HEK293T (cell line): ENCODE measurements around the gene EML3.
A peak's percentile ranks its signal among the peaks of the same experiment; 100 is the strongest.

Source experiments
- CTCF ChIA-PET: fragments of 350-600 bp; formaldehyde crosslinking; extraction: SDS; loops from one replicate; lab custom pipeline; 2021; ENCODE audit warnings: antibody characterized with exemption, inconsistent platforms; lab: Yijun Ruan, JAX
- POLR2A ChIA-PET: fragments of 350-600 bp; formaldehyde crosslinking; extraction: SDS; loops from one replicate; lab custom pipeline; 2020; ENCODE audit warnings: antibody characterized with exemption, inconsistent platforms; lab: Yijun Ruan, JAX
- DNase-seq: peaks from one replicate; pipeline ENCODE4 v3.0.0; 2012; ENCODE audit warnings: mixed read lengths; ENCODE audit errors: extremely low spot score
- ARNT ChIP-seq: fragments of 450-650 bp; IDR thresholded peaks from 2 replicates; pipeline ENCODE4 v1.6.1; 2017; ENCODE audit warnings: mild to moderate bottlenecking
- BHLHE40 ChIP-seq: fragments of 450-650 bp; IDR thresholded peaks from 2 replicates; pipeline ENCODE4 v1.6.1; 2016; ENCODE audit warnings: mild to moderate bottlenecking, moderate library complexity, borderline replicate concordance
- CTBP1 ChIP-seq: fragments of 450-650 bp; IDR thresholded peaks from 2 replicates; pipeline ENCODE4 v1.6.1; 2016; ENCODE audit warnings: borderline replicate concordance
- ELF4 ChIP-seq: fragments of 450-650 bp; IDR thresholded peaks from 2 replicates; pipeline ENCODE4 v1.6.1; 2017; ENCODE audit warnings: antibody characterized with exemption
- FOXA1 ChIP-seq: fragments of 450-650 bp; IDR thresholded peaks from 2 replicates; pipeline ENCODE4 v1.6.1; 2016; ENCODE audit warnings: mild to moderate bottlenecking
- FOXK2 ChIP-seq: fragments of 450-650 bp; IDR thresholded peaks from 2 replicates; pipeline ENCODE4 v1.6.1; 2016; ENCODE audit warnings: mild to moderate bottlenecking
- FOXM1 ChIP-seq: fragments of 450-650 bp; IDR thresholded peaks from 2 replicates; pipeline ENCODE4 v1.6.1; 2017; ENCODE audit warnings: mild to moderate bottlenecking, borderline replicate concordance
- HDGF ChIP-seq: fragments of 450-650 bp; IDR thresholded peaks from 2 replicates; pipeline ENCODE4 v1.6.1; 2017; ENCODE audit warnings: antibody characterized with exemption, borderline replicate concordance
- L3MBTL2 ChIP-seq: fragments of 450-650 bp; conservative IDR thresholded peaks from 2 replicates; pipeline ENCODE4 v1.6.1; 2016; ENCODE audit warnings: mild to moderate bottlenecking
- LEF1 ChIP-seq: fragments of 450-650 bp; IDR thresholded peaks from 2 replicates; pipeline ENCODE4 v1.6.1; 2017; ENCODE audit warnings: mild to moderate bottlenecking, borderline replicate concordance
- NFRKB ChIP-seq: fragments of 450-650 bp; IDR thresholded peaks from 2 replicates; pipeline ENCODE4 v1.6.1; 2016; ENCODE audit warnings: mild to moderate bottlenecking, moderate library complexity
- SP1 ChIP-seq: fragments of 450-650 bp; IDR thresholded peaks from 2 replicates; pipeline ENCODE4 v1.6.1; 2017
- SUZ12 ChIP-seq: fragments of 450-650 bp; IDR thresholded peaks from 2 replicates; pipeline ENCODE4 v1.6.1; 2016; ENCODE audit warnings: mild to moderate bottlenecking
- TARDBP ChIP-seq: fragments of 450-650 bp; IDR thresholded peaks from 2 replicates; pipeline ENCODE4 v1.6.1; 2016
- ZNF384 ChIP-seq: fragments of 450-650 bp; IDR thresholded peaks from 2 replicates; pipeline ENCODE4 v1.6.1; 2016
- TF ChIP-seq, protein P1 (sequence below): fragments of 450-650 bp; IDR thresholded peaks from 2 replicates; pipeline ENCODE4 v1.6.1; 2016

Gene EML3

DNA sequence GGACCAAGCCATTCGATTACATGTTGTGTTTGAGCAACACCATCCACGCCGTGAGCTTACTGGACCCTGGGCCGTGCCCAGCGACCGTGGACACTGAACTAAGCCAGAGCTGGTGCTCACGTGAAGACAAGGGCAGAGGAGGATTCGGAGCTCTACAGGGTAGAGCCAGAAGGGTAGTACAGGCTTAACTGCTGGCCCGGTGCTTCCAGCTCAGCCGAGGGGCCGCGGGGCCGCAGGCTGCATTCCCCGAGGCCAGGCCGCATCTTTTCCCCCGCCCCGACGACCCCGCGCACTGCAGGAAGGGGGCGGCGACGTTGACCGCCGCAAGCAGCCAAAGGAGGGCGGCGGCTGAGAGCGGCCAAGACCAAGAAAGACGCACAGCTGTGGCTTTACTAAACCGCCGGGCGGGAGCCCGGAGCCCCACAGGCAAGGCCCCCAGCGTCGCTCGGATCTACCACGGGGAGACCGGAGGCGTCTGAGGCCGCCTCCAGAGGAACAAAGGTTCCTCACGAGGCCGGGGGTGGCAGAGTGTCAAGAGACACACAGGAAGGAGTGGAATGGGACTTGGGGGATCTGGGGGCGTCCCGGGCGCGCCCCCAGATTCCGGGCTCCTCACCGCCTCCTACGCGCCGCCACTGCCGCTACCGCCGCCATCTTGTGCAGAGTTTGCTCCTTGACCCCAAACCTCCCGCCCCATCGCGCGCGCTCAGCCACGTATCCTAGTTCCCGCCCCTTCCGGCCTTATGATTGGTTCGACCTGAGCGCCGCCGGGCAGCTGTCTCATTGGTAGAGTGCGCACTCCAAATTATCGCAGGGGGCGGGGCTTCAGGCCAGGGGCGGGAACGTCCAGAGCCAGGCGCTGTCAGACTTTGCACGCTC lies 33.6 kb upstream of the EML3 start, which contains the start of gene GANAB:
Gene GANAB (minus strand): TSS at position 668 of the 879 bp plus-strand sequence. CDS start 14 bp downstream, at position 654.
- TF ChIP-seq LEF1 (no peak), ELF4 (0 out of 2 replicates have a peak, but pooled peaks have one; percentile 5)
- TF ChIP-seq, protein P1, sequence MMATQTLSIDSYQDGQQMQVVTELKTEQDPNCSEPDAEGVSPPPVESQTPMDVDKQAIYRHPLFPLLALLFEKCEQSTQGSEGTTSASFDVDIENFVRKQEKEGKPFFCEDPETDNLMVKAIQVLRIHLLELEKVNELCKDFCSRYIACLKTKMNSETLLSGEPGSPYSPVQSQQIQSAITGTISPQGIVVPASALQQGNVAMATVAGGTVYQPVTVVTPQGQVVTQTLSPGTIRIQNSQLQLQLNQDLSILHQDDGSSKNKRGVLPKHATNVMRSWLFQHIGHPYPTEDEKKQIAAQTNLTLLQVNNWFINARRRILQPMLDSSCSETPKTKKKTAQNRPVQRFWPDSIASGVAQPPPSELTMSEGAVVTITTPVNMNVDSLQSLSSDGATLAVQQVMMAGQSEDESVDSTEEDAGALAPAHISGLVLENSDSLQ: peak; percentile 72
- DNase-seq: peak; percentile 99
- CTCF ChIA-PET: interaction anchor here (1.1 kb wide), 1 partner anchor 103 kb away, joined by 3 read pairs; no protein-coding TSS in a partner anchor
- POLR2A ChIA-PET: interaction anchor here (0.6 to 4.3 kb wide), 17 partner anchors 9 to 108 kb away, joined by 3 to 33 read pairs (median 4); partner anchors contain the start of genes B3GAT3, C11orf98, CSKMT and EEF1G

DNA sequence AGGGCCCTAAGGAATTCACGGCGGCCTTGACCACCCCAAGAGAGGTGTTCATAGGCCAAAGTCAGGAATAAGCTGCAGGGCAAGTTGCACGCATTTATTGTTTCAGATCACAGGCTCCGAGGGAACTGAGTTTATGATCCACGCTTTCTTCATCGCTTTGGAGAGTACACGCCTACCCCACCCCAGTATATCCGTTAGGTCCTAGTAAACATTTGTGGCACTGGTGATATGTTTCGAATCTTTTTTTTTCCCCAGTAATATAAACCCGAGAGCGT lies 33.0 kb upstream of the EML3 start:
- no peak for DNase-seq
- POLR2A ChIA-PET: interaction anchor here (0.8 to 4.3 kb wide), 13 partner anchors 9 to 108 kb away, joined by 3 to 33 read pairs (median 6); partner anchors contain the start of genes C11orf98, CSKMT, EEF1G and EML3
- CTCF ChIA-PET: interaction anchor here (1.1 kb wide), 1 partner anchor 103 kb away, joined by 3 read pairs; no protein-coding TSS in a partner anchor

DNA sequence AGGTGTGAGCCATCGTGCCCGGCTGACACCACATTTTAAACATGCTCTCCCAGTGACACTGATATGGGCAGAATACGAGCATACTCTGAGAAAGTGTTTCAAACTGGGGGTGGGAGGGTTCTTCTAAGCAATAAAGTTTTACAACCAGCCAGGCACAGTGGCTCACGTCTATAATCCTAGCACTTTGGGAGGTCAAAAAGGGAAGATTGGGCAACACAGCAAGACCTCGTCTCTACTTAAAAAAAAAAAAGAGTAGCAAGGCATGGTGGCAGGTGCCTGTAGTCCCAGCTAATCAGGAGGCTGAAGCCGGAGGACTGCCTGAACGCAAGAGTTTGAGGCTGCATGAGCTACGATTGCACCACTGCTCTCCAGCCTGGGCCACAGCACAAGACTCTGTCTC lies 31.6 kb upstream of the EML3 start:
- ChIA-PET POLR2A (interaction anchor here (0.8 to 2.8 kb wide), 6 partner anchors 9 to 83 kb away, joined by 3 to 19 read pairs (median 6); partner anchors contain the start of genes B3GAT3, HNRNPUL2, INTS5 and LBHD1), CTCF (interaction anchor here (1.9 kb wide), 1 partner anchor 10 kb away, joined by 5 read pairs; no protein-coding TSS in a partner anchor)
- TF ChIP-seq ZNF384: peak; percentile 70
- TF ChIP-seq ARNT: no peak
- DNase-seq: no peak

More for the DNA sequence above, 33.0 kb upstream of the EML3 start:
- no peak for TF ChIP-seq BHLHE40
- no peak for TF ChIP-seq SUZ12
- TF ChIP-seq TARDBP: no peak
- TF ChIP-seq CTBP1: no peak
- TF ChIP-seq FOXK2: no peak
- TF ChIP-seq FOXA1: no peak
- TF ChIP-seq L3MBTL2: no peak
- TF ChIP-seq SP1: no peak
- TF ChIP-seq NFRKB: no peak

DNA sequence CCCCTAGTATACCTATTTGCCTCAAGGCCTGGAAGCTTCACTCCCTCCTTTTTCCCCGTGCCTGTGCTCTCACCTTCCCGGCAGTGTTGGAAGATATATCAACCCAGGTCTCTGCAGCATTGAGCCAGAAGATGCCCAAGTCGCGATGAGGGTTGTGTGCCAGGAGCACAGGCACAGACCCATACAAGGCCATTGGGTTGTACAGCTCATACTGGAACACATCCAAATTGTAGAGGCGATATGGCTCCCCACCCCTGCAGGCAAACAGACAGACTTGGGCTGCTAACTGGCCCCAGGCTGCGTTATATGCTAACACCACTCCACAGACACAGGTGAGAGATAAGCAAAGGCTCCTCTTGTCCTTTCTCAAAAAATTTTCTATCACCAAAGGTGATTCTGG lies 19.9 kb upstream of the EML3 start:
- TF ChIP-seq NFRKB (no peak), ZNF384 (no peak), SP1 (no peak), HDGF (no peak), SUZ12 (no peak), LEF1 (no peak), FOXM1 (no peak), BHLHE40 (no peak), FOXA1 (no peak), TARDBP (no peak)
- CTCF ChIA-PET: interaction anchor here (1.6 kb wide), 1 partner anchor 41 kb away, joined by 4 read pairs; the partner anchor contains the start of gene TUT1
- POLR2A ChIA-PET: no interaction called here
- no peak for DNase-seq

DNA sequence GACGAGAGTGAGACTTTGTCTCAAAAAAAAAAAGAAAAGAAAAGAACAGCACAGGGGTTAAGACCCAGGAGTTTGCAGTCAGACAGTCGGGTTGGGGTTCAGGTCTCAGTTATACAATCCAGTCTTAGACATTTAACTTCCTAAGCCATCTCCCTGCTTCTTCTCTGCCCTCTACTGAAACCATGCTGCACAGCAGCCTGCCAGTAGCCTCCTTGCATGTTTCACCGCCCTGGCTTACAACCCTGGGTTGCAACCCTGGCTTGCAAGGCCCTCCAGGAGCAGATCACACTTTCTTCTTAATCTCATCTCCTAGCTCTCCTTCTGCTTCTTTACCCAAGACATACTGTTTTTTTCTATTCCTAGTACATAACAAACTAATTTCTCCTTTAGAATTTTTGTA lies 15.1 kb upstream of the EML3 start:
- no peak for DNase-seq
- CTCF ChIA-PET: no interaction called here
- POLR2A ChIA-PET: interaction anchor here (1.5 kb wide), 1 partner anchor 36 kb away, joined by 4 read pairs; the partner anchor contains the start of gene TUT1
- TF ChIP-seq ZNF384: no peak
- no peak for TF ChIP-seq FOXM1
- TF ChIP-seq, protein P1: no peak
- no peak for TF ChIP-seq TARDBP
- no peak for TF ChIP-seq FOXA1
- TF ChIP-seq CTBP1: no peak
- TF ChIP-seq SUZ12: no peak
- no peak for TF ChIP-seq FOXK2
- TF ChIP-seq ELF4: no peak
- TF ChIP-seq SP1: no peak
- no peak for TF ChIP-seq BHLHE40
- no peak for TF ChIP-seq ARNT

DNA sequence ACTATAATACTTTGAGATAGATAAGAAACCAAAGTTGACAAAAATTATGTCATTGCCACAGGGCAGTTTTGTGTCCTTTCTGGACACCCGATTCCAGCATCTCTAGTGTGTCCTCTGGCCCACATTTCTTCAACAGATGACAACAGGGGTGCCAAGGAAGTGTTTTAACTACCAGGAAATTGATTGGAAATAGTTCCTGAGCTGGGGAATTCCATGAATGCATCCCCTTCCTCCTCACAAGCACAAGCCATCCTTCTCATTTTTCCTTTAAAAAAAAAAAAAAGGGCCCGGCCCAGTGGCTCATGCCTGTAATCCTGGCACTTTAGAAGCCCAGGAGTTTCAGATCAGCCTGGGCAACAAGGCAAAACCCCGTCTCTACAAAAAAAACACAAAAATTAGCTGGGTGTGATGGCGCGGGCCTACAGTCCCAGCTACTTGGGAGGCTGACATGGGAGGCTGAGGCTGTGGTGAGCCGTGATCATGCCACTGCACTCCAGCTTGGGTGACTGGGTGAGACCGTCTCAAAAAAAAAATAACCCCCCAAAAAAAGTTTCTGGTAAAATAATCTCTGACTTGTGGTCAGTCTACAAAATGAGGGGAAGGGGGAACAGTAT lies 10.0 kb upstream of the EML3 start:
- TF ChIP-seq, protein P1: no peak
- TF ChIP-seq BHLHE40: no peak
- ChIA-PET CTCF (interaction anchor here (0.7 to 1.4 kb wide), 2 partner anchors 11 to 31 kb away, joined by 3 to 5 read pairs; partner anchors contain the start of gene TUT1), POLR2A (interaction anchor here (0.8 to 4.6 kb wide), 19 partner anchors 9 to 219 kb away, joined by 3 to 61 read pairs (median 5); partner anchors contain the start of genes C11orf98, CSKMT, EEF1G and EML3)
- DNase-seq: no peak
